Activated CD4-positive, alpha-beta memory T cell treated with anti-CD3 and anti-CD28 coated beads, Interleukin-2, amount 10 ng/mL, durations not matched to agents 7 days and 5 days (primary cell): ENCODE results near the gene TFF1. TPM values are rescaled to one million over a fixed set of nuclear protein-coding genes. Genes with fewer than 3 reads are reported as not detected.

Source experiments
- CTCF ChIA-PET: fragments of 350-600 bp; sonication (Branson Sonifier 250); formaldehyde crosslinking; loops from one replicate; lab custom pipeline; 2021; ENCODE audit warnings: antibody characterized with exemption, inconsistent platforms; lab: Charles Lee
- POLR2A ChIA-PET: fragments of 350-600 bp; sonication (Branson Sonifier 250); formaldehyde crosslinking; loops from one replicate; lab custom pipeline; 2021; ENCODE audit warnings: antibody characterized with exemption; lab: Charles Lee
- DNase-seq: peaks from one replicate; pipeline ENCODE4 v3.0.0-alpha.2; 2020
- H3K27ac Mint-ChIP-seq: one replicate; pipeline ENCODE4 v1.8.0; 2021; ENCODE audit warnings: mild to moderate bottlenecking, mixed read lengths
- H3K27me3 Mint-ChIP-seq: one replicate; pipeline ENCODE4 v1.8.0; 2021; ENCODE audit warnings: mixed read lengths
- H3K36me3 Mint-ChIP-seq: one replicate; pipeline ENCODE4 v1.8.0; 2021; ENCODE audit warnings: low read depth, mixed read lengths
- H3K4me1 Mint-ChIP-seq: one replicate; pipeline ENCODE4 v1.8.0; 2021; ENCODE audit warnings: mixed read lengths
- H3K4me3 Mint-ChIP-seq: one replicate; pipeline ENCODE4 v1.8.0; 2021; ENCODE audit warnings: mild to moderate bottlenecking, mixed read lengths
- H3K9me3 Mint-ChIP-seq: one replicate; pipeline ENCODE4 v1.8.0; 2021; ENCODE audit warnings: mixed read lengths
- total RNA-seq, 2 experiments: library from RNA; stranded (reverse); gene quantifications; one replicate each; pipeline ENCODE4 v1.2.3, GENCODE V29; 2021

TFF1 gene
- total RNA-seq, 2 experiments from 2014 or later: not detected

DNA sequence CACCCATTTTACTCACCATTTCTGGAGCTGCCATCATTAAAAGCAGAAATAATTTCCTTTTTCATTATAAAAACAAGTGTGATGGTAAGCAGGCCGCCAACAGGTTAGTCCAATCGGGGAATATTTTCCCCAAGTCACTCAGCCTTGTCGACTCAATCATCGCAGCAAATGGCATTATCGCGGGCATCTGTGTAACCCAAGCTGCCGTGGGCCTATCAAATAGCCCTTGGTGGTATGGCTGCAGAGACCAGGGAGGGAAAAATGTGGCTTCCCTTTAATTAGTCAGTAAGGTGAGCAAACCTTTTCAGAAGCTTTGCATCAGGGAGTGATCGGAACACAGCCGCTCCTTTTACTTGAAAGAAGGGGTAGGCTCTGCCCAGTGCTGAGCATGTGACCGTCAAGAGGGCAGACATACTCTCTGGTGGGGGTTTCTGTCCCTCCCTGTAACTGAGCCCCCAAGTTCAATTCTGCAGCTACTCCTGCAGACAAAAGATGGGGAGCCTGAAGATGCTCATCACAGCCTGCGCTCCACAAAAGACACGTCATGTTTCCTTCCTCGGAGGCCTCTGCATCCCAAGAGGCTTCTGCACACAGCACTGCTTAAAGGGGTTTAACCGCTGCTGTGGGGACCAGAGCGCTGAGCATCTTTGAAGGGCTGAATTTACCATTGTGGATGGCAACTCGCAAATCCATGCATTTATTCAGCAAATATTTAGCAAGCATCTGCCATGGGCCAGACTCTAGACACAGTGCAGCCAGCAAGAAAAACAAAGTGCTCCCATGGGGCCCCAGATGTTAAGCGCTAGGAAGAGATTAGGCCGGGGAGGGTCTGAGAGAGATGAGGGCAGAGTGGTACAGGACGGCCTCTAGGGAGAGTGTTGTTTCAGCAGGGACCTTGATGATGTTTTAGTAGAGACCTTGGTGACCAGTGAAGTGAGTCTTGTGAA is 30.7 kb upstream of the TFF1 start:
- no peak overlapping the region for H3K4me3 Mint-ChIP-seq
- ChIA-PET CTCF (no interaction called here), POLR2A (interaction anchor here (1.0 to 1.9 kb wide), 2 partner anchors 9 to 28 kb away, joined by 3 to 10 read pairs; no protein-coding TSS in a partner anchor)
- H3K9me3 Mint-ChIP-seq: peaks cover 7% of the 10 kb centered on the region
- H3K27me3 Mint-ChIP-seq: no peaks in the 10 kb centered on the region
- no peak for DNase-seq
- H3K4me1 Mint-ChIP-seq: peaks cover 59% of the 10 kb centered on the region
- no peak overlapping the region for H3K27ac Mint-ChIP-seq
- H3K36me3 Mint-ChIP-seq: peaks cover 21% of the 10 kb centered on the region

DNA sequence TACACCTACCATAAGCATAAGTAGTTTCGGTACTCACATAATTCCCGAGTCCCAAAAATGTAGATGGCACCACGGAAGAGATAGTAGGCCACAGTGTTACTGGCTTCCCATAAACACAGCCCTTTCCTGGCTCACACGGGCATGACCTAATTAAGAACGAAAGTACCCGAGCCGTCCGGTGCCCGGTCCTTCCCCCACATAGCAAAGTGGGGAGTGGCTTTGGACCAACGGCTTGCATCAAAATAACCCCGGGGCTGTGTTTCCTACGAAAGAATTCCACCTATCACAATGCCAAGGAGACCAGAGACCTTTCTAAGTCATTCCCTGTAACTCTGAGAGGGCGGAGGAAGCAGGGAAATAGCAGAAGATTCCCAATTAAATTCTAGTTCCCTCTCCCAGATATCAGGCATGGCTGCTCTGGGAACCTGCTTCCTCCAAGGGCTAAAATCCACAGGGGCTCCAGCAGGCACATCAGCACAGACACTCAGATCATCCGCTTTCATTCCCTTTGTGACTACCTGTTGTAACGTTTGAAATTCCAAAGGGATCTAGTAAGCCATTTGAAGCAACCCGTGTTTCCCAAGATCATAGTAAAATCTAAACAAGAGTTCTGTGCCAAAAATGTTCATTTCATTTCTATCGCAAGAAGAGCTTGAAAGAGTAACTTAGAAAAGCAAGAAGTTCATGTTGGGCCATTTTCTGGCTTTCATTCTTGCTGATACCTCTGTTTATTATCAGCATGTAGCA is 29.7 kb upstream of the TFF1 start, which contains the start of gene TMPRSS3:
Gene TMPRSS3 (minus strand): TSS at position 148 of the 747 bp plus-strand sequence. CDS start 635 bp downstream, outside the sequence.
- peaks cover 18% of the 10 kb centered on the region for H3K36me3 Mint-ChIP-seq
- H3K9me3 Mint-ChIP-seq: no peaks in the 10 kb centered on the region
- no peak within 1 kb of the TSS for H3K4me3 Mint-ChIP-seq
- no peak for DNase-seq
- no peak within 1 kb of the TSS for H3K27ac Mint-ChIP-seq
- CTCF ChIA-PET: no interaction called here
- no peaks in the 10 kb centered on the region for H3K27me3 Mint-ChIP-seq
- H3K4me1 Mint-ChIP-seq: peaks cover 56% of the 10 kb centered on the region
- POLR2A ChIA-PET: no interaction called here

- CTCF ChIA-PET: no interaction called here
- POLR2A ChIA-PET: no interaction called here
These were observed 29.0 kb upstream of the TFF1 start for GRCh38 chr21:42395302-42395701.

GRCh38 chr21:42393443-42393950 is 27.2 kb upstream of the TFF1 start:
- POLR2A ChIA-PET: interaction anchor here (0.6 to 4.7 kb wide), 7 partner anchors 11 to 499 kb away, joined by 3 to 59 read pairs (median 4); partner anchors contain the start of gene UBASH3A
- peak overlapping the region; percentile 60 for H3K27ac Mint-ChIP-seq
- H3K4me3 Mint-ChIP-seq: peak overlapping the region; percentile 3
- no peaks in the 10 kb centered on the region for H3K27me3 Mint-ChIP-seq
- no peak for DNase-seq
- CTCF ChIA-PET: interaction anchor here (1.0 to 2.7 kb wide), 3 partner anchors 11 to 18 kb away, joined by 4 to 17 read pairs (median 15); partner anchors contain the start of gene UBASH3A
- peaks cover 64% of the 10 kb centered on the region for H3K4me1 Mint-ChIP-seq
- no peaks in the 10 kb centered on the region for H3K9me3 Mint-ChIP-seq
- H3K36me3 Mint-ChIP-seq: peaks cover 31% of the 10 kb centered on the region

More at GRCh38 chr21:42395302-42395701, 29.0 kb upstream of the TFF1 start:
- no peak overlapping the region for H3K4me3 Mint-ChIP-seq
- no peak for DNase-seq
- H3K27ac Mint-ChIP-seq: no peak overlapping the region
- H3K9me3 Mint-ChIP-seq: no peaks in the 10 kb centered on the region
- H3K27me3 Mint-ChIP-seq: no peaks in the 10 kb centered on the region
- peaks cover 22% of the 10 kb centered on the region for H3K36me3 Mint-ChIP-seq
- H3K4me1 Mint-ChIP-seq: peaks cover 56% of the 10 kb centered on the region

DNA sequence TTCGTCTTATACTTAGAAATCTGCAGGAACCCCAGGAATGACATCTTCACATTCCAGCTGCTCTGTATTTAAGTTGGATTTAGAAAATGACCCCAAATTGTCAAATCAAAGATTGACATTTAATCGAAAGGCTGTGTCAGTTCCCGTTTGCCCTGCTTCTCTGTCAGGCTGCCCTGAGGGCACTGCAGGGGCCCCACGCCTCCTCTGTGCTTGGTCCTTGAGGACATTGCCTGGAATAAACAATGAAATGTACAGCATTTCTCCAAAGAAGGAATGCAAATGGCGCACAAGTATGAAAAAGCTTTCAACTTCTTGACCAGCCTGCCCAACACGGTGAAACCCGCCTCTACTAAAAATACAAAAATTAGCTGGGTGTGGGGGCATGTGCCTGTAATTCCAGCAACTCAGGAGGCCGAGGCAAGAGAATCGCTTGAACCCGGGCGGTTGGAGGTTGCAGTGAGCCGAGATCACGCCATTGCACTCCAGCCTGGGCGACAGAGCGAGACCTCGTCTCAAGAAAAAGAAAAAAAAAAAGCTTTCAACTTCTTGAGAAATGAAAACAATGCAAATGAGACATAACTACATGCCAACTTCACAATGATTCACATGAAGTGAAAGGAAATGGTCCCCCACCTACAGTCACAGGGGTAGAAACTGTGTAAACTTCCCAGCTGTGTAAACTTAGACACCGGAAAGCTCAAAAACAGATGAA is 26.6 kb upstream of the TFF1 start:
- H3K4me1 Mint-ChIP-seq: peaks cover 64% of the 10 kb centered on the region
- DNase-seq: no peak
- POLR2A ChIA-PET: interaction anchor here (0.6 to 4.7 kb wide), 7 partner anchors 11 to 499 kb away, joined by 3 to 59 read pairs (median 4); partner anchors contain the start of gene UBASH3A
- peak overlapping the region; percentile 65 for H3K27ac Mint-ChIP-seq
- H3K9me3 Mint-ChIP-seq: no peaks in the 10 kb centered on the region
- CTCF ChIA-PET: interaction anchor here (1.0 to 2.7 kb wide), 3 partner anchors 11 to 18 kb away, joined by 4 to 17 read pairs (median 15); partner anchors contain the start of gene UBASH3A
- no peaks in the 10 kb centered on the region for H3K27me3 Mint-ChIP-seq
- H3K4me3 Mint-ChIP-seq: peak overlapping the region; percentile 3
- H3K36me3 Mint-ChIP-seq: peaks cover 34% of the 10 kb centered on the region

DNA sequence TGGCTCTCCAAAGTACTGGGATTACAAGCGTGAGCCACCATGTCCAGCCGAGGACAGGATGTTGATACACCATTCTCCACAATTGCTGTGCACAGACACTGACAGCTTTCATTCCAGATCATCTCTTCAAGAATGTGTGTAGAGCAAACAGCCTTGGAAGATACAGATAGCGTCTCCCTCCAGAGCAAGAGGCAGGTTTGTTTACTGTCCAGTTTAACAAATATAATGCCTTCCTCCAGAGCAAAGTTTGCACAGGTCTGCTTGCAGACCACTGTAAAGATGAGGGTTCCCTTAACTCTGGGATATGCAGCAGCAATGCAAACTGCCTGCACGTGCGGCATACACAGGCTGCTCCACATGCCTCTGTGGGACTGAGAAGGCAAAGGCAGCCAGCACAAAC is 25.0 kb upstream of the TFF1 start:
- Mint-ChIP-seq H3K27ac (no peak overlapping the region), H3K36me3 (peaks cover 42% of the 10 kb centered on the region), H3K4me3 (no peak overlapping the region), H3K9me3 (no peaks in the 10 kb centered on the region), H3K27me3 (no peaks in the 10 kb centered on the region), H3K4me1 (peaks cover 71% of the 10 kb centered on the region)
- POLR2A ChIA-PET: interaction anchor here (1.0 to 4.7 kb wide), 2 partner anchors 10 to 13 kb away, joined by 3 to 59 read pairs; partner anchors contain the start of gene UBASH3A
- CTCF ChIA-PET: interaction anchor here (1.0 kb wide), 1 partner anchor 9 kb away, joined by 3 read pairs; no protein-coding TSS in a partner anchor
- no peak for DNase-seq

DNA sequence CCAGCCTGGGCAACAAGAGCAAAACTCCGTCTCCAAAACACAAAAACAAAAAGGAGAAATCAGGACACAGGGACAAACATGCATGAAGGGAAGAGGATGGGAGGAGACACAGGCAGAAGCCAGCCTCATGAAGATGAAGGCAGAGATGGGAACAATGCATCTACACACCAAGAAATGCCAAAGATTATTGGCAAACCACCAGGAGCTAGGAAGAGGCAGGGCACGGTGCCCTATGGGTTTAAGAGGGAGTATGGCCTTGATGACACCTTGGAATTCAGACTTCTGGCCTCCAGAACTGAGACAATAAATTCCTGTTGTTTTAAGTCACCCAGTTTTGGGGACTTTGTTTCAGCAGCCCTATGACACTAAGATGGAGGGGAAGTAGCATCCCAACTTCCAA is 24.4 kb upstream of the TFF1 start:
- Mint-ChIP-seq H3K4me1 (peaks cover 69% of the 10 kb centered on the region), H3K36me3 (peaks cover 48% of the 10 kb centered on the region), H3K27ac (no peak overlapping the region), H3K27me3 (no peaks in the 10 kb centered on the region), H3K4me3 (no peak overlapping the region), H3K9me3 (no peaks in the 10 kb centered on the region)
- DNase-seq: no peak
- ChIA-PET POLR2A (interaction anchor here (4.7 kb wide), 1 partner anchor 13 kb away, joined by 59 read pairs; the partner anchor contains the start of gene UBASH3A), CTCF (interaction anchor here (1.0 kb wide), 1 partner anchor 9 kb away, joined by 3 read pairs; no protein-coding TSS in a partner anchor)

DNA sequence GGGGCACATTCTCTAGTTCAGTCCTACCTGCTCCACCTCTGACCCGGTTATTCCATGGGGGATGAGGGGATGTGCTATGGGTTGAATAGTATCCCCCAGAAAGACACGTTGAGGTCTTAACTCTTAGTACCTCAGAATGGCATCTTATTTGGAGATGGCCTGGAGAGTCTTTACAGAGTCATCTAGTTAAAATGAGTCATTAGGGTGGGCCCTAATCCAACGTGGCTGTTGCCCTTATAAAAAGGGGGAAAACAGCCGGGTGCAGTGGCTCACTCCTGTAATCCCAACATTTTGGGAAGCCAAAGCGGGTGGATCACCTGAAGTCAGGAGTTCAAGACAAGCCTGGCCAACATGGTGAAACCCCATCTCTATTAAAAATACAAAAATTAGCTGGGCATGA is 23.9 kb upstream of the TFF1 start:
- Mint-ChIP-seq H3K9me3 (peaks cover under 1% of the 10 kb centered on the region), H3K27me3 (no peaks in the 10 kb centered on the region), H3K27ac (no peak overlapping the region), H3K4me1 (peaks cover 73% of the 10 kb centered on the region), H3K4me3 (no peak overlapping the region), H3K36me3 (peaks cover 53% of the 10 kb centered on the region)
- ChIA-PET POLR2A (interaction anchor here (4.7 kb wide), 1 partner anchor 14 kb away, joined by 59 read pairs; the partner anchor contains the start of gene UBASH3A), CTCF (interaction anchor here (1.0 kb wide), 1 partner anchor 8 kb away, joined by 3 read pairs; no protein-coding TSS in a partner anchor)
- no peak for DNase-seq

- Mint-ChIP-seq H3K4me1 (peaks cover 77% of the 10 kb centered on the region), H3K27me3 (no peaks in the 10 kb centered on the region), H3K4me3 (peak overlapping the region; percentile 63), H3K27ac (peak overlapping the region; percentile 74), H3K36me3 (peaks cover 57% of the 10 kb centered on the region), H3K9me3 (peaks cover 2% of the 10 kb centered on the region)
- ChIA-PET CTCF (interaction anchor here (0.9 kb wide), 1 partner anchor 12 kb away, joined by 4 read pairs; no protein-coding TSS in a partner anchor), POLR2A (interaction anchor here (0.9 to 3.1 kb wide), 7 partner anchors 9 to 36 kb away, joined by 3 to 34 read pairs (median 7); partner anchors contain the start of gene UBASH3A)
- no peak for DNase-seq
These were observed 23.1 kb upstream of the TFF1 start for GRCh38 chr21:42389449-42389835.

- H3K4me3 Mint-ChIP-seq: peak overlapping the region; percentile 63
- H3K36me3 Mint-ChIP-seq: peaks cover 62% of the 10 kb centered on the region
- POLR2A ChIA-PET: interaction anchor here (0.9 to 3.1 kb wide), 7 partner anchors 10 to 36 kb away, joined by 3 to 34 read pairs (median 7); partner anchors contain the start of gene UBASH3A
- H3K9me3 Mint-ChIP-seq: peaks cover 2% of the 10 kb centered on the region
- DNase-seq: peak; percentile 48
- H3K4me1 Mint-ChIP-seq: peaks cover 81% of the 10 kb centered on the region
- H3K27ac Mint-ChIP-seq: peak overlapping the region; percentile 74
- H3K27me3 Mint-ChIP-seq: no peaks in the 10 kb centered on the region
- CTCF ChIA-PET: interaction anchor here (0.9 to 1.2 kb wide), 3 partner anchors 10 to 15 kb away, joined by 4 to 6 read pairs (median 5); partner anchors contain the start of gene UBASH3A
These were observed 22.6 kb upstream of the TFF1 start for GRCh38 chr21:42388740-42389448.
